Stimulated activated CD8-positive, alpha-beta memory T cell treated with anti-CD3 and anti-CD28 coated beads, Interleukin-4, amount 100 ng/mL, for 4 hours (primary cell): ENCODE results near the gene CNTN4.
"Not testable (repeated sequence)": the region's sequence is repeated elsewhere in the genome, so short reads cannot be mapped to it uniquely, and the experiment has no call there.

Experiments used
- DNase-seq, 2 donors: peaks; one replicate each; pipeline ENCODE4 v3.0.0-alpha.2; 2020; ENCODE audit warnings: low read depth in 2 of 2, low spot score in 1 of 2

The CNTN4 gene

DNA sequence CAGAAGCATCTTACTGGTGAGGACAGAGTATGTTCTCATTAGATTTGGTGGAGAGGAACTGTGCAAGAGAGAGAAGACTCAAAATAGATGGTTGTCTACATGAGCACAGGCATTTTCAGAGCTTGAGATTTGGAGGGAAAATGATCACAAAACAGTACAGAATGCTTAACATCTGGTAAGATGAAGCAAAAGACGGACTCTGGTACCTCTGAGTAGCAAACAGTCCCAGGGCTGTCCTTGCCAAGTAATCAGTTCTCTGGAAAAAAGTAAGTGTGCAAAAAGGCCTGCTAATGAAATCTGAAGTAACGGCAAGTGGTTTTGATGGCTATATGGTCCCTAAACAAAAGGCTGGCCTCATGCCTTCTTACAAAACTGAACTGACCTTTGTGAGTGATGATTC is 414.2 kb downstream of the CNTN4 start:
- no peak for DNase-seq

DNA sequence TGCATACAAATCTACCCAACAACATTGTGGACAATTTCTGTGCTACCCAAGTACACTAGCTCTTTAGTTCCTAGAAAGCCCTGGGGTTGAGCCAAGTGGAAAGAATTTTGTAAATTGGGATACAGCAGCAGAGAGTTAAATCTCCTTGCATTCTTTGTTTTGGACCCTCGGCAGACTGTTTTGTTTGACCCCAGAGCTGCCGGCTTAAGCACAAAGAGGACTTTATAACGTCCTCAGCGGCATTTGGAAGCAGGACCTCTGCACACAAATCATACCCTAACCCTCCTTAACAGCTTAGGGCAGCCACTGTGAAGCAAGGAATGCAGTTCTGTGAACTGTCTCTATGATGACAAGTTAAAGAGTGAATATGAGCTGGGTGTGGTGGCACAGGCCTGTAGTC is 415.3 kb downstream of the CNTN4 start:
- DNase-seq, result no peak

DNA sequence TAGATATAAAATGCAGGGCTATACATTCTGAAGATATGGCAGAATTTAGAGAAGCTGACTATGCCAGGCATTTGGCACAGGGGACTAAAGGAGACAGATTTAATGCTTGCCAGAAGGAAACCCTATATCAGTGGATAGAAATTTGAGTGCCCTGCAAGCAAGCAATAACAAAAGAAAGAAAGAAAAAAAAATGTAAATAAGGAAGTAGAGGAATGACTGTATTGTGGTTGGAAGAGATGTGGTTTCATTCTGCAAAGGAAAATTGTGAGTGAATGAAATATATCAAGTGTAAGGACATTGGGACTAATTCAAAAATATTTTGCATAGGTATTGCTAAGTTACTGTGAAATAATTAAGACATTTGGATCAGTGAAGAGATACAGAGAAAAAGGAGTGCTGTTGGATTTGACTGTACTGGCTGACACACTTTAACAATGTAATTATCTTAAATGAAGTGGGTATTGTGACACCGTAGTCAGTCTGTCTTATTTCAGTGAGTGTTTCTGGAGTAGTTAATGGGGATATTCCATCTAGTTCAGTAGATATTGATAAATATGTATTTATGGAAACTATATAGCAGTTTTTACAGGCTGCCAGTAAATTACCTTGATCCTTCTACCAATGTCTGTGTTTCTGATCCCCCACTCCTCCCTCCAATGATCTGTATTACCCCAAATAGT is 418.2 kb downstream of the CNTN4 start:
- DNase-seq, result no peak

DNA sequence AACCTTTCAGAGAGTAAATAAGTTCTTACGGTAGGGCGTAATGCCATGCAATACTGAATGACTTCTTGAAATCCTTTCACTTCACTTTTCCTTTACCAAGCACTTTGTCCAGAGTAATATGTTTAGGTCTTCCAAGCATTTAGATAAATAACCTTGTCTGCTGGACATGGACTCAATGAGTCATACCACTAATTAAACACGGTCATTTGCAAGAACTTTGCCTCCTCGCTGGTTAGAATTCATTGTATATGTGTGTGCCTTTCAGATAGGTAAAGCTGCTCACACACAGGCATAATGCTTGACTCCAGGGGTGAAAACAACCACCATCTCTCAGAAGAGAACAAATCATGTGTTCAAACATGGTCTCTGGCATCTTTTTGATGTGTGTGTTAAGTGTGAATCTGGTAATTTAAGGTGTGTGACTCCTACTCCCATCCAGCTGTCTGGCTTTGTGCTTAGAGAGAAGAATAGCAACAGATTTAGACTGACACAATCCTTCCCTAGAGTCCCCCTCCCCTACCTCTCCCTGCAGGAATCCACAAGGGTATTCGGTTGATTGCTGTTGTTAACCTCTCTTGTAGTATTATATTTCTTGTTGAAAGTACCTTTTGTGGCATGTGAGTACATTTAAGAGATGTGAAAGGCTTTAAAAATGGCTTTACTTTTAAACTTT is 419.0 kb downstream of the CNTN4 start:
- DNase-seq, result no peak

DNA sequence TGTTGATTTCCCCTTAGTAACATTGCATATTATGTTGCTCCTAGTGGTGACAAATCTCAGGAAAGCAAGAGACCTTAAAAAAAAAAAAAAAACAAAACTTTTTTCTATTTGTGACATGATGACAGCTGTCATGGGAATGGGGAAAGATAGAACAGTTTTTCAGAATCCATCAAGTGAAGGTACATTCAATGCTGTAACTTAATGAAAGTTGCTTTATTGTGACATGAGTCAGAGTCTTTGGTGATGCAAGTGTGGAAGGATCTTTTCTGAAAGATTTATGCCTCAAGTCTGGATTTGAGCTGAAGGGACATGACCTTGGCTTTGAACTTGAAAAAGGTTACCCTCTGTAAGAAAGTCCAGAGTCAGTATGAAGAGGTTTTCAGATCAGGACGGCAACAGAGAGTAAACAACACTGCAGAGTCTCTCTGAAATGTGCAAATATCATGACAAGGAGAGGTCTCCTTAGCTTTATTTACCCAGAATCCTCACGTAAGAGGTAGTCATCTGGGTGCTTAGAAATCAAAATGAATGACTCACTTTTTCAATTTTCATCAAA is 424.7 kb downstream of the CNTN4 start:
- no peak for DNase-seq

DNA sequence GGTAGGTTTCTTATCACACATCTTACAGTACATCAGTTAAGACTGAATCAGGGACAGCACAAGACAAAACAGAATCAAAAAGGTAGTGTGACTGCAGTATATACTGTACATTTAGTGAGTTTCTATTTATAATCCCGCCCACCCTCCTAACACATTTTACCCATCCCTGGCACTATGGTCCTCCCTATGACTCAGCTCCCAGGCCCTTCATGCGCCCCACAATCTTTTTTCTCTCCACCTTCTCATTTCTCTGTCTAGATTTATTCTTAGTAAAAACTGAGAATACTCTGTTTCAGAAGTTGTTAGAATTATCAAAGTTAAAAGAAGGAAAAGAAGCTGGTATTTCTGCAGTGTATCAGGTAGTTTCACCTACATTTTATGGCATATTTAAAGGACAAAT is 427.3 kb downstream of the CNTN4 start:
- DNase-seq, result no peak

DNA sequence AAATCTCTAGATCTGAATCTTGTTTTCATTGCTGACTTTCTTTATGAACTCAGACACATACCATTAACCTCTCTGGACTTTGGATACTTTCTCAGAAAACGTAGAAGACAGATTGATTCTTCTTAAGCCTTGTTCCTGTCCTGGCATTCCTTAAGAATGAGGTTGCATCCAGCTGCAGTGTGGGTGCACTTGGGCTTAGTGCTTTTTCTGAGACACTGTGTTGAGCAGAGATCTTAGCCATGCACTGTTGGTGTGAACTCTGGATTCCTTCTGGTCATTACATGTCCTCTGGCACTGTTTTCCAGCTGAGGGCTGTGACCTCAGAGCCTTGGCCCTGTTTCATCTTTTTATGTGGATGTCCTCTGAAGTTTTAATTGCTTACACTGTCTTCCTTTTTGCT is 428.3 kb downstream of the CNTN4 start:
- no peak for DNase-seq

DNA sequence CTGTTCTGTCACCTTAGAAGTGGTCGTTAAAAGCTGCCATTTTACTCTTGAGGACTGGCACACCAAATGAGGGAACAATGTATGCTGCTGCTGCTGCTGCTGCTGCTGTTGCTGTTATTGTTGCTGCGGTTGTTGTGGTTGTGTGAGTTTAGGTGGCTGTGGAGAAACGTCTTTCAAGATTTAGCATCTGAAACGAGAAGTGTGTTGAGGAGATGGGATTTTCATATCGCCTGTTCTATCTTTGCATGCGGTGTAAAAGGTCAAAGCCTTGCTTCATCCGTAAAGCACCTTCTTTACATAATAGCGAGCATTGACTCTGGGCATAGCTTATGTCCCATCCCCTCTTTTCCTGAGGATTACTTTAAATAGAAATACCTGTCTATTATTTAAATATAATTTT is 428.7 kb downstream of the CNTN4 start:
- DNase-seq, result not testable (repeated sequence)

DNA sequence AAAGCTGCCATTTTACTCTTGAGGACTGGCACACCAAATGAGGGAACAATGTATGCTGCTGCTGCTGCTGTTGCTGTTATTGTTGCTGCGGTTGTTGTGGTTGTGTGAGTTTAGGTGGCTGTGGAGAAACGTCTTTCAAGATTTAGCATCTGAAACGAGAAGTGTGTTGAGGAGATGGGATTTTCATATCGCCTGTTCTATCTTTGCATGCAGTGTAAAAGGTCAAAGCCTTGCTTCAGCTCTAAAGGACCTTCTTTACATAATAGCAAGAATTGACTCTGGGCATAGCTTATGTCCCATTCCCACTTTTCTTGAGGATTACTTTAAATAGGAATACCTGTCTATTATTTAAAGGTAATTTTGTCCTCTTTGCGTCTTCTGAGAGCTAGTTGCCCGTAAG is 436.1 kb downstream of the CNTN4 start:
- DNase-seq, result not testable (repeated sequence)

DNA sequence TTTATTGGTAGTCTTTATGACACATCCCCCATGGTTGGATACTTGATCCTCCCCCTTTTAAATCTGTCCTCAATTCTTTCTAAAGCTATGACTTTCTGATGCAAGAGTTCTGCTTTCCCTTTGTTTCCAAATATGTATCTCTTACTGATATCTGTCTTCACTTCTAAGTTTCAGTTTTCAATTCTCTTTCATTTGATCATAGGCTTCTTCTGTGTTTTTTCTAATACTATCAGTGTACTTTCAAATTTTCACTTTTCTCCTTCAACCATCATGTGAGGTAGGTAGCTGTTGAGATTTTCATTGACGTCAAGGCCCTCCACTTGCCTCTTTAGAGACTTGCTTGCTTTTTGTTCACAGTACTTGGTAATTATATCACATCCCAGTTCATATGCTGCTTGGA is 436.5 kb downstream of the CNTN4 start:
- no peak for DNase-seq

DNA sequence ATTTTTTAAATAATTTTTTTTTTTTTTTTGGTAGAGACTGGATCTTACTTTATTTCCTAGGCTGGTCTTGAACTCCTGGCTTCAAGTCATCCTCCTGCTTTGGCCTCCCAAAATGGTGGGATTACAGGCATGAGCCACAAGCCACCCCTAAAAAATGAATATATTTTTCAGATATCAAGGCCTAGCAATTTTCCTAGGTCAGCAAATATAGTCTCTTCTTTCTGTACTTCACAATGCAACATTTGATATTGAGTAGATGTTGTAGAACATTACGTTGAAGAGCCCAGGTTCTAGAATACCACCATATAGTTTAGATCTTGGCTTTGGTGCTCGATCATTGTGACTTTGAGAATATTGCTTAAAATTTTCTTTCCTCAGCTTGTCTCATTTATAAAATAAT is 437.9 kb downstream of the CNTN4 start:
- DNase-seq, result no peak

DNA sequence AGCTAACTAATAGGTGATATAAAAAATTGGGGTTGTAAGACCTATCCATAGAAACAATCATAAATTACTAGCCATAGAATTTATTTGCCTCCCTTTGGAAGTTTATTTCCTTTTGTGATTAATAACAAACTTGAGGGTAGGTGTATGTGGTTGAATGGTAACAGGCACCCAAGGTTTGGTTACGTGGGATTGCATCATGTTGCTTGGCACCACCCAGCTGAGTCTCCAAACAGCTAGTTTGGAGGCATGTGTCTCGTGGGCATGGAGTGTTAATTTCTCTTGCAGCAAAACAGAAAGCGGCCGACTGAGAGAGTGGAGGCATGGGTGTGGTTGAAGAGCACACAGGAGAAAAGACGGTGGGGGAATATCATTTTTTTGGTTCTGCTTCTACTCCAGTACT is 441.4 kb downstream of the CNTN4 start:
- DNase-seq, result no peak

DNA sequence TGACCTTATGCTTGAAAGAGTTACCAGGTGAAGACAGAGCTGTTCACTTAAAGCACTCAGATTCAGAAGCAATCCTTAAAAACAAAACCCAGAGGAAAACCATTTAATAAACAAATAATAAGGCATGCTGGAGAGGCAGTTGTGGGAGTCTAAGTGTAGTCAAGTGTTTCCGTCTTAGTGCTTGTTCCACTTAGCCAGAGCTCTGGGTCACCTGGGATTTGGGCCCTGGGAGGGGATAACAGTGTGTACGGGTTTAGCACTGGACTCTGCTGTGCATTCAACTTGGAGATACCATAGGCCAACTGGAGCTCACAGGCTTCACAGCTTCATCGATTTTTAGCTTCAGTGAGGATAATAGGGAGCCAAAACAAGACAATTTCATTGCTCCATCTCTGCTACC is 444.6 kb downstream of the CNTN4 start:
- DNase-seq, result no peak

DNA sequence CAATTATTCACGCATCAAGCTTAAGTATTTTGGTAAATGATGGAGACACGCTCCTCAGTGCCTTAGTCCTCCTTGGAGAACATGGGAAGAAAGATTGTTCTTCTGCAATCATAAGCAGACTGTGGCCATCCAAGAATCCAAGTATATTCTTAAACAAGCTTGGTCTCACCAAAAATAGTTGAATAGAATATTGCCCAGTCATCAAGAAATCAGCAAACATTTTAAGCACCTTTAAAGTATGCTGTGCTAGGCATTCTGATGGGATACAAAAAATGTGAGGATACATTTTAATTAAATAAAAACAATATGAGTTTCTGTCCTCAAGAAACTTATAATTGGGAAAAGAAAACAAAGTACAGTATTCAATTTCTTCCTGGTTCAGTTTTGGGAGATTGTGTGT is 445.5 kb downstream of the CNTN4 start:
- no peak for DNase-seq

DNA sequence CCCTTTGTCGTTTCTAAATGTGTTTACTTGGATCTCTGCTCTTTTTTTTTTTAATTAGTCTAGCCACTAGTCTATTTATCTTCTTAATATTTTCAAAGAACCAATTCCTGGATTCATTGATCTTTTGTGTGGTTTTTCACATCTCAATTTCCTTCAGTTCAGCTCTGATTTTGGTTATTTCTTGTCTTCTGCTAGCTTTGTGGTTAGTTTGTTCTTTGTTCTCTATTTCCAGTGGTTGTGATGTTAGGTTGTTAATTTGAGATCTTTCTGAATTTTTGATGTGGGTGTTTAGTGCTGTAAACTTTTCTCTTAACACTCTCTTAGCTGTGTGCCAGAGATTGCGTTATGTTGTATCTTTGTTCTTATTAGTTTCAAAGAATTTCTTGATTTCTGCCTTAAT is 446.1 kb downstream of the CNTN4 start:
- DNase-seq, result no peak

DNA sequence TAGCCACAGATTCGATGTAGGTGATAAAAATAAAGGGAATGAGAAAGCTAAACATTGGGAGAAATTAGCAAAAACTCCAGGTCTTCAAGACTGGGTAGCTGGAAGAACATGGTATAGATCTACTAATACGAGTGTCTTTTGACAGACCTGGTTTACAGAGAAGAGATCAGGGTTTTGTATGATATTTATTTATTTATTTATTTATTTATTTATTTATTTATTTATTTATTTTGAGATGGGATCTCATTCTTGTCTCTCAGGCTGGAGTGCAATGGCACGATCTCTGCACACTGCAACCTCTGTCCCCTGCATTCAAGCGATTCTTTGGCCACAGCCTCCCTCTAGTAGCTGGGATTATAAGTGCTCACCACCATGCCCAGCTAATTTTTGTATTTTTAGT is 448.4 kb downstream of the CNTN4 start:
- no peak for DNase-seq

DNA sequence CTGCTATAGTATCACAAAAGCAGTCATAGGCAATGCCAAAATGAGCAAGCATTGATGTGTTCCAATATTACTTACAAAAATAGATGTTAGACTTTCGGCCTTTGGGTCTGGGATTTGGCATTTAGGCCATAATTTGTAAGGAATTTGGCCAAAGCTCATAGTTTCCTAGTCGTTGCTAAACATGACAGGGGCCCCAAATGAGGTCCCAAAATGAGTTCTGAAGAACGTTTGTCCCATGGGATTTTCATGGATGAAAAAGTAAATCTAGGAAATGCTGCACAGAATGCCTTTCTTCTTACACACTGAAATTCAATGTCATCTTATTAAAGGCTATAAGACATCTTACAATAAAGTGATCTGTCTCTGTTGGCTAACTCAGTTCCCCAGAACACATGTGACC is 456.0 kb downstream of the CNTN4 start:
- no peak for DNase-seq

DNA sequence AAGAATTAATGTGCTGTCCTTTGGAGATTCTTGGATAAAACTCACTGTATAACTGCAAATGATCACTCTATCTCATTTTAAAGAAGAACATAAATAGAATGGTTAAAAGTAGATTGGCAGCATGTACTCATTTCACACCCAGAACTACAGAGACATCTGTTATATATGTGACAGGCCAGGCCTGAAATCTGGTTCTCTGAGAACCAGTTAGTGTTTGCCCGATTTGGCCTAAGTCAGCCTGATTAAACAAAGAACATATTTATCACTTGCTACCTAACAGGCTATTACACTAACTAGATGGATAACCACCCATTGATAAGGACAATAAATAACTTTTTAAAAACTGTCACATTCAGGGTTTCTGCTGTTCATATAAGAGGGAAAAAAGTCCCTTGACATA is 460.1 kb downstream of the CNTN4 start:
- DNase-seq, result no peak

DNA sequence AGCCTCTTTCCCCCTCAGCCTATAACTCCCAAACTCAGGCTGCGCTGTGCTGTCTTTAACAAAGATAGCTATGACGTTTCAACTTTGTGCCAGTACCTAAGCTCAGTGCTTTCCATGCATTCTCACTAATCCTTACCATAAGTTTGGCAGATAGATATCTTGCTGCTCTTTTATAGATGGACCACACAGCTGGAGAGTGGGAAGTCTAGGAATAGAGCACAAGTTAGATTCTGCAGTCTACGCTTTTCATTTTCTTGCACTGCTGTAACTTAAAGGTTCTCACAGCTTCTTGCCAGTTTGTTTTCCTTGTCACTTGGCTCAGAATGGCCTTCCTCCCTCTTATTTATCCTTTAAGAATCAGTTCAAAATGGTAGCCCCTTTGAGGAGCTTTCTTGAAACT is 468.8 kb downstream of the CNTN4 start:
- no peak for DNase-seq

DNA sequence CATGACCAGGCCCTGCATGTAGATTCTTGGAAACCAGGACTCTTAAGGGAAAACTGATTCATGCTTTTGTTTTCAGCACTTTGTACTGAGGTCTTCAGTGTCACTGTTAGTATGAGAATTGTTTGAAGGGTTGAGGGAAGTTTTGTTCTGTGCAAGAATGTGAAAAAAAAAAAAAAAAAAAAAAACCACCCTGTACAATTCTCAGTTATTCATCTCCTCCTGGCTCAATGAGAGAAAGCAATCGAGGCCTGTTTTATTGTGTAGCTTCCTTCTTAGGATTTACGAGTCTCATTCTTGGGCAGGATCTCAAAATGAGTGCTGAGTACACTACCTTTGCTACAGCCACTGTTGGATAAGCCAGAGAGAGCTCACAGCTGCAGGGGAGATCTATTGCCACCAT is 469.5 kb downstream of the CNTN4 start:
- DNase-seq, result no peak

DNA sequence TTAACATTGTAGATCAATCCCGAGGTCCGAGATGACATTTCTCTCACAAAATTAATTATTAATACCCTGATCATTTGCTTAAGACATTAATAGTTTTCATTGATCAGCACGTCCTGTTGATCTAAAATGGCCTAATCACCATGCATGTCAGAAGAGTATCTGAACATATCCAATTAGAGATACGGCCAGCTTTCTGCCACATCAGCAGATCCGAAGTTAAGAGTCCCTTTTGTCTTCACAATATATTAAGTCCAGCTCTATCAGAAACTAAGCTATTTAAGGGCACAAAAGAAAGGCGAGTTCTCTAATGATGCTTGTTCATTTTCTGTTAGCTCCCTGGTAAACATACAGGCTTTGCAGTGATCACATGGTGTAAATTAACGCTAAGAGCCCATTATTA is 470.3 kb downstream of the CNTN4 start:
- DNase-seq, result no peak

DNA sequence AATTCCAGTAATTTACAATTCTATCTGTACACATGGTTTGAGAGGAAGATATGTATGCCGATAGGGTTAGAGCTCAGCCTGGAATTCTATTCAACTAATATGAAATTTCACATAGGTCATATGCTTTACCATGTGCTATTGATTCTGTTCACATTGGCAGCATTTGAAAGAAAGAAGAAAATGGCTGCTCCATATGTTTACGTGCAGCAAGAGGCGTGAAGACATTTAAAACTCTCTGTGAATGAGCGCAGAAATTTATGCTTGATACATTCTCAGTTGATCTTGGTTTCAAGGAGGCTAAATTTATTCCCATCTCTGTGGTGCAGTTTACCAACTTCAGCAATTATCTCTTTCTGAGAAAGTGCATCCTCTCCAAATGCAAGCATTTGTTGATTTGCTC is 478.9 kb downstream of the CNTN4 start:
- no peak for DNase-seq

DNA sequence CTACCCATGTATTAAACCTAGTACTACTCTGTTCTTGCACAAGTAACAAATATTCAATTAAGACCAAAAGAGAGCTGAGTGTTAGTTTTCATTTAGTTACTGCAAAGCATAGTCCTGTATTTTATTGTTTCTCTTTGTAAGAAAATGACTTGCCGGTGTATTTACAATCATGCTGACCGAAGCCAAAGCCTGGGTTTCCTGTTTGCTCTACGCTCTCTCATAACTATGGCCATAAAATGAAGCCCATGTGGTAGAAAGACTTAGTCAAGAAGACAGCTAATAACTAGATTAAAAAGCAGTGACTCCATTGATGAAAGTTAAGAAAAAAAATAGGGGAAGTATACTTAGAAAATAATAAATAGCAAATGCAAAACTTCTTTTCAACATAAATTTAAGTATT is 479.9 kb downstream of the CNTN4 start:
- DNase-seq, result no peak
